ENCODE results near the gene SUPT5H. TPM values are rescaled to one million over a fixed set of nuclear protein-coding genes. Genes with fewer than 3 reads are reported as not detected.

SUPT5H gene
- total RNA-seq, 1 donor from 2014 or later = 186 TPM

DNA sequence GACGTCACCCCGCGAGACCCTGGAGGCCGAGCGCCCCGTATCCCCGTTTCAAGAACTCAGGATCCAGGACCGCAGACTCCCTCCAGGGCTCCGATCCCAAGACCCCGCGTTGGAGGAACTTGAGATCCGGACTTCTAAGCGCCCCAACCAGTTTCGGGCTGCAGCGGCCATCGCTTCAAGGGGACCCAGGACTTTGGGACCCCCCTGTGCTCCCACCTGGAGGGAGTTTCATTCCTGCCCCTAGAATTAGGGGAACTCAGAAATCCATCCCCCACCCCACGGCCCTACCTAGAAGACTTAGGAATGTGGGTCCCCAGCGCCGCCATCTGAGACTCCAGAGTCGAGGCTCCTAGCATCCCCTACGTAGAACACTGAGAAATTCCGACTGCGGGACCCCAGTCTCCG, 32.5 kb upstream of the SUPT5H start:
- DNase-seq = no peak
- peaks cover 45% of the 10 kb centered on the region for H3K4me1 Mint-ChIP-seq
- H3K36me3 Mint-ChIP-seq (ENCODE audit: low read depth) = peaks cover 30% of the 10 kb centered on the region
- intact Hi-C loops (cut with micrococcal nuclease) = loop anchor here (1.0 to 2.0 kb wide), 6 partner anchors 17 to 291 kb away; partner anchors contain the start of genes MED29 and PAF1
- H3K9me3 Mint-ChIP-seq = no peaks in the 10 kb centered on the region
- peak overlapping the region; percentile 87 for H3K4me3 Mint-ChIP-seq
- H3K27me3 Mint-ChIP-seq = no peaks in the 10 kb centered on the region
- peak overlapping the region; percentile 75 for H3K27ac Mint-ChIP-seq

DNA sequence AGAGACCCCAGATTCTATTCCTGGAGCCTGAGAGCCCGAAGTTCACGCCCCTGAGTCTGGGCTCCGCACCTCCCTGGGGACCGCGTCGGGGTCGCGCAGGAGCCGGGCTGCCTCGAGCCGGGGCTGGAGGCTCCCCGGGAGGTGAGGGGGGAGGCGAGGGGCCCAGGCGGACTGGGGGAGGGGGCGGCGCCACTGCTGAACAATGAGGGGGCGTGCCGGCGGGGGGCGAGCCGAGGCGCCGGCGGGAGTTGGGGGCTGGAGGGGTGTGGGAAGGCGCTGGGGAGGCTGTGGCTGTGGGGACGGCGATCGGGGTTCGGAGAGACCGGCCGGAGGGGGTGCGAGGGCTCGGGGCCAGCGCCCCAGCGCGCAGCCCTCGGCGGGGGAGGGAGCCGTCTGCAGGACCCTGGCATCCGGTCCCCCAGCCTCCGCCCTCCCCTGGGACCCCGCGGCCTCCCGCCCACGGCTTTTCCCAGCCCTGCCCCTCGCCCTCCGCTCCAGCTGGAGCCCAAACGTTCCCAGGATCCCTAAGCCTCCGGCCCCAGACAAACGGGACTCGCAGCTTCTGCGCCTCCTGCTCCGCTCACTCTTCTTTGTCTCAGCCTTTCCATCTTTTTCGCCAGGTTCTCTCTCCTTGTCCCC, 32.0 kb upstream of the SUPT5H start:
- DNase-seq = peak; percentile 76
- Mint-ChIP-seq H3K4me1 (peaks cover 40% of the 10 kb centered on the region), H3K27me3 (no peaks in the 10 kb centered on the region), H3K4me3 (peak overlapping the region; percentile 87), H3K27ac (peak overlapping the region; percentile 87), H3K36me3 (ENCODE audit: low read depth) (peaks cover 25% of the 10 kb centered on the region), H3K9me3 (no peaks in the 10 kb centered on the region)
- intact Hi-C loops (cut with micrococcal nuclease) = loop anchor here (2.0 kb wide), 2 partner anchors 63 to 73 kb away; no protein-coding TSS in a partner anchor

DNA sequence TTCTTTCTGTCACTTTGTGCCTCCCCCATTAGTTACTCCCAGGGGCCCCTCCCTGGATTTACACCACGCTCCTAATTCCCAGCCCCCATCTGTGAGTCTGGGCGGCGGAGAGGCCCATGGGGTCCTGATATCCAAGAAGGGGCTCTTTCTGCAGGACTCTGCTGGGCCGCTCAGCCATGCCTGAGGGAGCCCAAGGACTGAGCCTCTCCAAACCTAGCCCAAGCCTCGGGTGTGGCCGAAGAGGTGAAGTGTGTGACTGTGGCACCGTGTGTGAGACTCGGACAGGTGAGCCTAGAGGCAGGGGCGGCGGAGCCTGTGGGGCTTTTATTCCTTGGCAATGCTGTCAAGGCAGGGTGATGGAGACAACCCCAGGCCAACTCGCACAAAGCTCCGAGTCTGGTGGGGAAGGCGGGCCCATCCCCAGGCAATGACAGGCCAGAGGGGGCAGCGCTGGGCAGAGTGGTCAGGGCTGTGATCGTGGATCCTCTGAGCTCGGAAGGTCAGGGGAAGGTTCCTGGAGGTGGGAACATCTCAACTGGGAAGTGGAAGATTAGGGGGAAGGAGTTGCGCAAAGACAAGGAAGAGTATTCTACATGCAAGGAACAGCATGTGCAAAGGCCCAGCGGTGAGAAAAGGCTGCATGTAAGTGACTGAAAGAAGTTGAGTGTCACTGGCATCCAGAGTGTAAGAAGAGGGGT, 31.3 kb upstream of the SUPT5H start:
- intact Hi-C loops (cut with micrococcal nuclease) = loop anchor here (2.0 kb wide), 2 partner anchors 63 to 73 kb away; no protein-coding TSS in a partner anchor
- Mint-ChIP-seq H3K27ac (peak overlapping the region; percentile 87), H3K4me1 (peaks cover 34% of the 10 kb centered on the region), H3K27me3 (no peaks in the 10 kb centered on the region), H3K4me3 (peak overlapping the region; percentile 87), H3K36me3 (ENCODE audit: low read depth) (peaks cover 23% of the 10 kb centered on the region), H3K9me3 (no peaks in the 10 kb centered on the region)
- peak; percentile 65 for DNase-seq

DNA sequence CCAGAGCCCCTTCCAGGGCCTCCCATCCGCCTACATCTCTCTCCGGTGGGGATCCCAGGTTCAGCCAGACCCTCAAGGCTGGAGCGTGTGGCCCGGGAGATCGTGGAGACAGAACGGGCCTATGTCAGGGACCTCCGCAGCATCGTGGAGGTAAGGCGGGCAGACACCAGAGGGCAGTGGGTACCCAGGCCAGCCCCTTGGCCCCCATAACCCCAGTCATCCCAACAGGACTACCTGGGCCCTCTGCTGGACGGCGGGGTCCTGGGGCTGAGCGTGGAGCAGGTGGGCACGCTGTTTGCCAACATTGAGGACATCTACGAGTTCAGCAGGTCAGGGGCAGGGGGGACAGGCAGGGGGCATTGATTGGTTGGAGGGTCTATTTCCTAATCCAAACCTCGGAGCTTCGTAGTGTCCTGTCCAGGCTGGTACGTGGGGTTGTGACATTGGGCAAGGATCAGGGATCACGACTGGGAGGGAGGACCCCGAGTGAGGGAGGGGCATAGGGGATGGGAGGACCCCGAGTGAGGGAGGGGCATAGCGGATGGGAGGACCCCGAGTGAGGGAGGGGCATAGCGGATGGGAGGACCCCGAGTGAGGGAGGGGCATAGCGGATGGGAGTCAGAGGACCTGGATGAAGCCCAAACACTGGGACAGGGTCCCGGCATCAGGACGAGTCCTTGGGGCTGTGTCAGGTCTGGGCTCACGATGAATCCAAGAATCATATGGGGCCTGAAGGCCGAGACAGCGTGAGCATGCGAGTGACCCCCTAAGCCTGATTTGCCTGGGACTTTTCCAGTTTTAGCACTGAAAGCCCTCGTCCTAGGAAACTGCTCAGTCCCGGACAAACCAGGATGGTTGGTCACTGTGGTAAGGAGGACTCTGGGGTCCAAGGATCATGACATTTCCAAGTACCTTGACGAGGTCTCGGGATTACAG, 30.0 kb upstream of the SUPT5H start:
- Mint-ChIP-seq H3K36me3 (ENCODE audit: low read depth) (peaks cover 23% of the 10 kb centered on the region), H3K4me3 (no peak overlapping the region), H3K27ac (no peak overlapping the region), H3K9me3 (no peaks in the 10 kb centered on the region), H3K4me1 (peaks cover 31% of the 10 kb centered on the region), H3K27me3 (no peaks in the 10 kb centered on the region)
- no peak for DNase-seq
- intact Hi-C loops (cut with micrococcal nuclease) = no loop called here

DNA sequence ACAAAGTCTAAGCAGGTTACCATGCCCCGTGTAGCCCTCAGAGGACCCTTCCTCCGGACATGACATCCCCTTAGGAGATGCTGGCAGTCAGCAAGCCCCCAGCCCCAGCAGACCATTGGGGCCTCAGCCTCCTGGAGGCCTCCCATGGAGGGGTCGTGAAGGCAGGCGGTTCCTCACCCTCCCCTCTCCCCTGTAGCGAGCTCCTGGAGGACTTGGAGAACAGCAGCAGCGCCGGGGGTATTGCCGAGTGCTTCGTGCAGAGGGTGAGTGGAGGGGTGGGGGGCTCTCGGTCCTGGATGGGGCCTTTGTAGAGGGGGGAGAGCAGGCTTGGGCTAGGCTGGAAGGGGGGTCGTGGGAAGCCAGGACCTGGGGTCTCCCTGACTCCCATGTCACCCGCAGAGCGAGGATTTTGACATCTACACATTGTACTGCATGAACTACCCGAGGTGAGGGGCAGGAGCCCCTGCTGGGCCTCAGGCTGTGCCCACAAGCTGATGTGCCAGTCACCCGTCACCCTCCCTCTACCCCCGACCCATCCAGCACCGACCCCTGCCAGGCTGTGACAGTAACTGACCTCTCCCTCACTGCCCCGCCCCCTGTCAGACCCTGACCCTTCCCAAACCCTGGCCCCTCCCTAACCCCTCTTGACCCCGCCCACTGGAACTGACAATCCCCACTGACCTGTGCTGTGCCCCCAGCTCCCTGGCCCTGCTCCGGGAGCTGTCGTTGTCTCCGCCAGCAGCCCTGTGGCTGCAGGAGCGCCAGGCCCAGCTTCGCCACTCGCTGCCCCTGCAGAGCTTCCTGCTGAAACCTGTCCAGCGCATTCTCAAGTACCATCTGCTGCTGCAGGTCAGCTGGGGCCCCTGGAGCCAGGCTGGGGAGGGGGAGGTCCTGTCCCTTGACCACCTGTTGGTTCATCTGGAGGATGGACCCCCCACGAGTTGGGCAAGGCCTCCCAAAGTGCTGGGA, 28.9 kb upstream of the SUPT5H start:
- intact Hi-C loops (cut with micrococcal nuclease) = no loop called here
- H3K9me3 Mint-ChIP-seq = no peaks in the 10 kb centered on the region
- H3K4me3 Mint-ChIP-seq = no peak overlapping the region

GRCh38 chr19:39417463-39418181, 27.8 kb upstream of the SUPT5H start:
- Mint-ChIP-seq H3K27ac (peak overlapping the region; percentile 82), H3K4me1 (peaks cover 14% of the 10 kb centered on the region), H3K9me3 (no peaks in the 10 kb centered on the region), H3K36me3 (ENCODE audit: low read depth) (peaks cover 21% of the 10 kb centered on the region), H3K27me3 (no peaks in the 10 kb centered on the region), H3K4me3 (no peak overlapping the region)
- no peak for DNase-seq
- intact Hi-C loops (cut with micrococcal nuclease) = no loop called here

More for the DNA sequence above, 28.9 kb upstream of the SUPT5H start:
- no peaks in the 10 kb centered on the region for H3K27me3 Mint-ChIP-seq
- DNase-seq = no peak
- no peak overlapping the region for H3K27ac Mint-ChIP-seq
- H3K4me1 Mint-ChIP-seq = peaks cover 21% of the 10 kb centered on the region
- peaks cover 20% of the 10 kb centered on the region for H3K36me3 Mint-ChIP-seq (ENCODE audit: low read depth)

DNA sequence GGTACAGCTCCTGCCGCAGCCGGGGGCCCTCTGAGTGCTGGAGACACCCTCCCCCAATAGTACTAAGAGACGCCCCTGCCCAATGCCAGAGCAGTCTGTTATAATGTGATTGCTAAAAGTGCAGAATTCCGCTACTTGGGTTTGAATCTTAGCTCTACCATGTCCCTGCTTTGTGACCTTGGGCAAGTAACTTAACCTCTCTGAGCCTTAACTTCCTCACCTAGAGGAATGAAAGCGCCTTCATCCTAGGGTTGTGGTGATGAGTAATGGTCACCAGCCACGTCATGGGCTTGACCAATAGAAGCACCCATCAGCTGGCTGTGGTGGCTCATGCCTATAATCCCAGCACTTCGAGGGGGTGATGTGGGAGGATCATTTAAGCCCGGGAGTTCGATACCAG, 26.4 kb upstream of the SUPT5H start:
- intact Hi-C loops (cut with micrococcal nuclease) = no loop called here
- DNase-seq = no peak
- no peak overlapping the region for H3K4me3 Mint-ChIP-seq
- no peak overlapping the region for H3K27ac Mint-ChIP-seq
- H3K9me3 Mint-ChIP-seq = no peaks in the 10 kb centered on the region
- peaks cover 10% of the 10 kb centered on the region for H3K4me1 Mint-ChIP-seq
- H3K36me3 Mint-ChIP-seq (ENCODE audit: low read depth) = peaks cover 27% of the 10 kb centered on the region
- H3K27me3 Mint-ChIP-seq = no peaks in the 10 kb centered on the region

GRCh38 chr19:39420769-39421168, 24.6 kb upstream of the SUPT5H start:
- no peak for DNase-seq
- H3K9me3 Mint-ChIP-seq = no peaks in the 10 kb centered on the region
- peaks cover 30% of the 10 kb centered on the region for H3K36me3 Mint-ChIP-seq (ENCODE audit: low read depth)
- no peak overlapping the region for H3K27ac Mint-ChIP-seq
- no peak overlapping the region for H3K4me3 Mint-ChIP-seq
- intact Hi-C loops (cut with micrococcal nuclease) = no loop called here
- no peaks in the 10 kb centered on the region for H3K27me3 Mint-ChIP-seq
- no peaks in the 10 kb centered on the region for H3K4me1 Mint-ChIP-seq

- Mint-ChIP-seq H3K27me3 (no peaks in the 10 kb centered on the region), H3K4me3 (no peak overlapping the region), H3K36me3 (ENCODE audit: low read depth) (peaks cover 34% of the 10 kb centered on the region), H3K9me3 (no peaks in the 10 kb centered on the region), H3K4me1 (no peaks in the 10 kb centered on the region), H3K27ac (no peak overlapping the region)
- intact Hi-C loops (cut with micrococcal nuclease) = no loop called here
- no peak for DNase-seq
These were observed 23.4 kb upstream of the SUPT5H start for GRCh38 chr19:39422020-39422419.

- Mint-ChIP-seq H3K36me3 (ENCODE audit: low read depth) (peaks cover 32% of the 10 kb centered on the region), H3K27ac (no peak overlapping the region), H3K4me3 (no peak overlapping the region), H3K9me3 (no peaks in the 10 kb centered on the region), H3K4me1 (no peaks in the 10 kb centered on the region), H3K27me3 (no peaks in the 10 kb centered on the region)
- DNase-seq = no peak
- intact Hi-C loops (cut with micrococcal nuclease) = no loop called here
These were observed 21.9 kb upstream of the SUPT5H start for GRCh38 chr19:39423258-39424086.

GRCh38 chr19:39424934-39425333, 20.4 kb upstream of the SUPT5H start:
- no peak overlapping the region for H3K4me3 Mint-ChIP-seq
- intact Hi-C loops (cut with micrococcal nuclease) = no loop called here
- no peak for DNase-seq
- no peak overlapping the region for H3K27ac Mint-ChIP-seq
- no peaks in the 10 kb centered on the region for H3K9me3 Mint-ChIP-seq
- H3K36me3 Mint-ChIP-seq (ENCODE audit: low read depth) = peaks cover 27% of the 10 kb centered on the region
- H3K27me3 Mint-ChIP-seq = no peaks in the 10 kb centered on the region
- H3K4me1 Mint-ChIP-seq = no peaks in the 10 kb centered on the region

GRCh38 chr19:39425744-39426143, 19.6 kb upstream of the SUPT5H start:
- Mint-ChIP-seq H3K4me3 (no peak overlapping the region), H3K4me1 (peaks cover 5% of the 10 kb centered on the region), H3K9me3 (no peaks in the 10 kb centered on the region), H3K36me3 (ENCODE audit: low read depth) (peaks cover 28% of the 10 kb centered on the region), H3K27me3 (no peaks in the 10 kb centered on the region), H3K27ac (no peak overlapping the region)
- DNase-seq = no peak
- intact Hi-C loops (cut with micrococcal nuclease) = no loop called here

Measured in activated CD4-positive, alpha-beta T cell treated with anti-CD3 and anti-CD28 coated beads, Interleukin-2, amount 10 ng/mL, durations not matched to agents 24 days and 14 days (primary cell).